ENCODE results near the gene HTR3B.

The HTR3B gene

DNA sequence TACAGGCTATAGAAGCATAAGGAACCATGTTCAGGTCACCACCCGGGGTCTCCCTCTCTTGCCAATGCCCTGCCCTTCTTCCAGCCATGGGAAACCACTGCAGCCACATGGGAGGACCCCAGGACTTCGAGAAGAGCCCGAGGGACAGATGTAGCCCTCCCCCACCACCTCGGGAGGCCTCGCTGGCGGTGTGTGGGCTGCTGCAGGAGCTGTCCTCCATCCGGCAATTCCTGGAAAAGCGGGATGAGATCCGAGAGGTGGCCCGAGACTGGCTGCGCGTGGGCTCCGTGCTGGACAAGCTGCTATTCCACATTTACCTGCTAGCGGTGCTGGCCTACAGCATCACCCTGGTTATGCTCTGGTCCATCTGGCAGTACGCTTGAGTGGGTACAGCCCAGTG lies 84.8 kb downstream of the HTR3B start:
- in situ Hi-C loops (cut with MboI; ENCODE audit: low sequenced_read_pairs) = no loop called here

DNA sequence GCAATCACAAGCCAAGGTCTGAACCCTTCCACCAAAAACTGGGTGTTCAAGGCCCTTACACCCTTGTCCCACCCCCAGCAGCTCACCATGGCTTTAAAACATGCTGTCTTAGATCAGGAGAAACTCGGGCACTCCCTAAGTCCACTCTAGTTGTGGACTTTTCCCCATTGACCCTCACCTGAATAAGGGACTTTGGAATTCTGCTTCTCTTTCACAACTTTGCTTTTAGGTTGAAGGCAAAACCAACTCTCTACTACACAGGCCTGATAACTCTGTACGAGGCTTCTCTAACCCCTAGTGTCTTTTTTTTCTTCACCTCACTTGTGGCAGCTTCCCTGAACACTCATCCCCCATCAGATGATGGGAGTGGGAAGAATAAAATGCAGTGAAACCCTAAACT lies 85.3 kb downstream of the HTR3B start:
- in situ Hi-C loops (cut with MboI; ENCODE audit: low sequenced_read_pairs) = no loop called here

DNA sequence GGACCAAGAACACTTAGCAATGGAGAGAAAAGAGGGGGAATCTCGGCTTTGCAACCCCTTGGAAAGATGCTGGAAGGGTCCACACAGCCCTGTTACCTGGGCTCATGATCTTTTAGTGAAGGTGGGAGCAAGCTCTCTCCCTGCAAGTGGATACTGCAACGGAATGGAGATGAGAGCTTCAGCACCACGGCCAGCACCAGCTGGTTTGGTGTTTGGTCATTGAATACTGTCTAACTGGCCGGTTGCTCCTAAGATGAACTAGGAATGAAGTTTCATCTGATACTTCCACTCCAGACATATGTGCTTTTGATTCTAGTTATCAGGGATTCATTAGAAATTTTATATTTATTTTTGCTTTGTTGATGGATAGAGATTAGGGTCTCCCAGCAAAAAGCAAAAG lies 86.6 kb downstream of the HTR3B start:
- in situ Hi-C loops (cut with MboI; ENCODE audit: low sequenced_read_pairs) = no loop called here

DNA sequence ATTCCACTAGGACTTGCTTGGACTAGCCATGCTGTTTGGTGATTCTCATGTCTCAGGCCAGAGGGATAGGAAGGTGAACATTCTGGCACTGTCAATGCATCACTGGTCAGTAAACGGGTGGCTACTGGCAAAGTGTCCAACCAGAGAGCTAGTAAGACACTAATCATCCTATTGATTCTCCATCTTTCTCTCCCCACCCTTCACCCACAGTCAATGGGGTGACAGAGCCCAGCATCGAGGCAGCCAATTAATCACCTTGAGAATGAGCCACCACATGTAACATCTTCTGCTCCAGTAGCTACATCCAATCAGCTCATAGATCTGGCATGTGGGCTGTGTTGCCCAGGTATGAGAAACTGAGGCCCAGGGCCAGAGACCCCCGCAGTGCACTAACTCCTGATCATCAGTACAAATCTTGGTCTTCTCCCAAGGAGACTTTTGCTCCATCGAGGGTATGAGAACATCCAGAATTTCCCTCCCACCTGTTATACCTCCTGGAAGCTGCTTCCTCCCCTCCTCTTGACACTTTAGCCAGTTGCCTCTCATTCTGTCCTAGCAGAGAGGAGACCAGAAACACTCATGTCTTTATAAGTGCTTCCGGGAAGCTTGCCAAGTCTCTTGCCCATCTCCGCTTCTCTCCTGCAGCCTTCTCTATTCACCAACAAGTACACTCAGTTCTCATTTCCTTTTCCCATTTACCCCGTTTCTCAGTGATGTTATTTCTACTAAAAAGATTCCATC lies 87.3 kb downstream of the HTR3B start:
- in situ Hi-C loops (cut with MboI; ENCODE audit: low sequenced_read_pairs) = no loop called here

DNA sequence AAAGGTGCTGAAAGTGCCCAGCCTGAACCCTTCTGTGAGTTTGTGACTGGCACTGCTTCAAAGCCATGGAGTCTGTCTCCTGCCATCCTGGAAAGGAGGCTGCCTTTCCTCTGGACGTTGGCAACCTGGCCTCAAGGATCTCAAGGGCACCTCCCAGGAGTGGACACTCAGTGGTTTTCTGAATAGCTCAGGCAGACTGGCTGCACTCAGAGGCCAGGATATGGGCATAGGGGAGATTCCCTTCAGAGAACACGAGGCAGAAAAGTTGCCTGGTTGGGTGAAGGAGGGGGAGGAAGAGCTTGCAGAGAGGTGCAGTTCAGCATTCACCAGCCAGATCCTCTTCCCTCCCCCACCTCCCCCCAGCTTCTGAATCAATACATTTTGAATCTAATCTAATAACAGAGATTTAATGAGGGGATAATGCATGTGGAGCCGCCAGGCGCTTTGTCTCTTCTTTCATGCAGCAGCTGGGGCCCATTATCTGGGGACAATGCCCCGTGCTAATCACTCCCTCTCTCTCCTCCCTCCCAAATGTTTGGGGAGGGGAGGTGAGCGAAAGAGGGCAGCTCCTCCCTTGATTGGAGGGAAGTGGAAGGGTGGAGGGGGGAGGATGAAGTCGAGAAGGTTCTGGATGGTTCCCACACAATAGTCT lies 88.0 kb downstream of the HTR3B start:
- in situ Hi-C loops (cut with MboI; ENCODE audit: low sequenced_read_pairs) = no loop called here

DNA sequence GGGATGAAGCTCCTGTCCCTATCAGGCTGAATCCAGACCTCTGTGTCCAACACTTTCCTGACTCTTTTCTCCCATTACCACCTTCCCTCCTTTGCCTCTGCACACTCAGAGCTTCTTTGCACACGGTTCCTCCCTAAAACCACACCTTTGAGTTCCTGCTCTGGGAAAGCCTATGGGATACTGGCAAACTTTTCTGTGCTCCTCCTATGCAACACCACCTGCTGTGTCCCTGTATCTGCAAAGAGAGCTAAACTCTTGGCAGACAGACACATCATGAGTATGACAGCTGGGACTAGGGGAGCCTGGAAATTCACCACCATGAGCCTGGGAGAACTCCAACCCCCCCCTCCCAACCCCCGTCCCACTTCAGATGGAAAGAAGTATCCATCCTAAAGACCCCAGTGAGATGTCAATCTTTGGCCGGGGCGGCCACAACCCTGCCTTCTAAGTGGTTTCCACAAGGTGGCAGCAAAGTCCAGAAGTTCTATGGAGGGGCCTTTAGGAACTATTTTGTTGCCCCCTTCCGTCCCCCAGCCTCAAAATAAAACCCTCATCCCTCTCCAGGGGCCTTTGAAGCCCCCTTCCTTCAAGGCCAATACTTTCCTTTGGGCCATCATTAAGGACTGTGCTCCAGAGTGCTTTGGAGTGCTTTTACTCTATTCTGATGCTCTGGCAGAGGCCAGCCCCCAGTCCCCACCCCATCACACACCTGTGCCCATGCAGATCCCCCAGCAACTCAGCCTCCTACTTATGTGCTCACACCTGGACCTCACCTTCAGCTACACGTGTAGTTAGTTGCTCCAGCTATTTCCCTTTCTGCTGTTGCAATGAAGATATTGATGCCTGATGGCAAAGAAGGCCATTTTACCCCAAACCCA lies 89.7 kb downstream of the HTR3B start:
- in situ Hi-C loops (cut with MboI; ENCODE audit: low sequenced_read_pairs) = no loop called here
